ENCODE measurements around the gene SH2D6. TPM values are rescaled to one million over a fixed set of nuclear protein-coding genes. Genes with fewer than 3 reads are reported as not detected.
A peak's percentile ranks its signal among the peaks of the same experiment; 100 is the strongest.

Gene SH2D6
- total RNA-seq (2014; rRNA removed; shearing (Covaris generic)) (not detected in 2 replicates), polyA plus RNA-seq (2016; fragmentation: Nextera tagmentation; extraction: Ambion mirVana) (0.31 TPM in 1 of 2 replicates, not detected in the other)

GRCh38 chr2:85418132-85419008, at the start of gene SH2D6:
Gene SH2D6, plus strand, starts transcription at chr2:85418714. Its CDS starts 10,752 bp downstream, at chr2:85429466.
- no peak for TF ChIP-seq EZH2 (IDR thresholded peaks at IDR 0.05; ENCODE audit: insufficient read depth, poor library complexity, severe bottlenecking)
- no peak for TF ChIP-seq EZH2phosphoT487 (IDR thresholded peaks at IDR 0.05; ENCODE audit: insufficient read depth, low read depth)
- peak; percentile 89 for DNase-seq
- Histone ChIP-seq H2AFZ (peak within 1 kb of the TSS; percentile 91), H3K9me2 (ENCODE audit: insufficient read depth) (no peaks in the 10 kb centered on the region), H3K4me1 (ENCODE audit: insufficient read depth) (peaks cover 23% of the 10 kb centered on the region), H3K4me2 (ENCODE audit: unreplicated experiment) (peak within 1 kb of the TSS; percentile 86), H4K20me1 (ENCODE audit: insufficient read depth) (no peaks in the 10 kb centered on the region), H3K79me2 (ENCODE audit: insufficient read depth) (peaks cover 14% of the 10 kb centered on the region; the same call in 1 of the 2 replicates), H3K9me3 (ENCODE audit: low read depth) (no peaks in the 10 kb centered on the region), H3K36me3 (ENCODE audit: low read depth) (no peaks in the 10 kb centered on the region), H3F3A (ENCODE audit: insufficient read depth) (0 out of 2 replicates have a peak, but pooled peaks cover 5% of the 10 kb centered on the region), H3K9ac (peak within 1 kb of the TSS; percentile 92), H3K27ac (peak within 1 kb of the TSS; percentile 58), H3K27me3 (replicated peaks; ENCODE audit: insufficient read depth) (no peaks in the 10 kb centered on the region), H3K4me3 (peak within 1 kb of the TSS; percentile 86)
- in situ Hi-C loops (cut with MboI) = no loop called here
- 19 to 22% methylated on average over 45 to 49 of the region's 57 CpGs for WGBS, 2 experiments (ENCODE audit: low coverage in 1 of 2, low lambda C conversion rate in 2 of 2, missing lambda C conversion rate in 2 of 2)

- Histone ChIP-seq H2AFZ (no peak overlapping the region), H3K9ac (no peak overlapping the region), H3F3A (ENCODE audit: insufficient read depth) (no peaks in the 10 kb centered on the region), H4K20me1 (ENCODE audit: insufficient read depth) (no peaks in the 10 kb centered on the region), H3K9me2 (ENCODE audit: insufficient read depth) (no peaks in the 10 kb centered on the region), H3K27me3 (replicated peaks; ENCODE audit: insufficient read depth) (no peaks in the 10 kb centered on the region), H3K36me3 (ENCODE audit: low read depth) (no peaks in the 10 kb centered on the region), H3K4me2 (ENCODE audit: unreplicated experiment) (no peak overlapping the region), H3K9me3 (ENCODE audit: low read depth) (no peaks in the 10 kb centered on the region), H3K79me2 (ENCODE audit: insufficient read depth) (no peaks in the 10 kb centered on the region), H3K27ac (no peak overlapping the region), H3K4me3 (no peak overlapping the region), H3K4me1 (ENCODE audit: insufficient read depth) (no peaks in the 10 kb centered on the region)
- DNase-seq = no peak
- TF ChIP-seq EZH2 (IDR thresholded peaks at IDR 0.05; ENCODE audit: insufficient read depth, poor library complexity, severe bottlenecking) (no peak), EZH2phosphoT487 (IDR thresholded peaks at IDR 0.05; ENCODE audit: insufficient read depth, low read depth) (no peak)
- in situ Hi-C loops (cut with MboI) = no loop called here
Measured at GRCh38 chr2:85368921-85369320, 49.6 kb upstream of the SH2D6 start.

GRCh38 chr2:85369500-85369899, 49.0 kb upstream of the SH2D6 start:
- in situ Hi-C loops (cut with MboI) = no loop called here
- H2AFZ ChIP-seq = no peak overlapping the region
- no peaks in the 10 kb centered on the region for H3K4me1 ChIP-seq (ENCODE audit: insufficient read depth)
- no peak for TF ChIP-seq EZH2phosphoT487 (IDR thresholded peaks at IDR 0.05; ENCODE audit: insufficient read depth, low read depth)
- TF ChIP-seq EZH2 (IDR thresholded peaks at IDR 0.05; ENCODE audit: insufficient read depth, poor library complexity, severe bottlenecking) = no peak
- H3K27ac ChIP-seq = no peak overlapping the region
- no peaks in the 10 kb centered on the region for H3K36me3 ChIP-seq (ENCODE audit: low read depth)
- no peak overlapping the region for H3K9ac ChIP-seq
- no peaks in the 10 kb centered on the region for H4K20me1 ChIP-seq (ENCODE audit: insufficient read depth)
- H3K79me2 ChIP-seq (ENCODE audit: insufficient read depth) = no peaks in the 10 kb centered on the region
- WGBS, 2 experiments (ENCODE audit: low coverage in 1 of 2, low lambda C conversion rate in 2 of 2, missing lambda C conversion rate in 2 of 2) = 74% methylated on average over 5 of the region's 5 CpGs
- DNase-seq = no peak
- no peaks in the 10 kb centered on the region for H3F3A ChIP-seq (ENCODE audit: insufficient read depth)
- no peak overlapping the region for H3K4me3 ChIP-seq
- H3K27me3 ChIP-seq (replicated peaks; ENCODE audit: insufficient read depth) = no peaks in the 10 kb centered on the region
- H3K9me3 ChIP-seq (ENCODE audit: low read depth) = no peaks in the 10 kb centered on the region
- H3K4me2 ChIP-seq (ENCODE audit: unreplicated experiment) = no peak overlapping the region
- no peaks in the 10 kb centered on the region for H3K9me2 ChIP-seq (ENCODE audit: insufficient read depth)

GRCh38 chr2:85371045-85371444, 47.5 kb upstream of the SH2D6 start:
- in situ Hi-C loops (cut with MboI) = no loop called here
- no peak for DNase-seq
- TF ChIP-seq EZH2phosphoT487 (IDR thresholded peaks at IDR 0.05; ENCODE audit: insufficient read depth, low read depth) = no peak
- TF ChIP-seq EZH2 (IDR thresholded peaks at IDR 0.05; ENCODE audit: insufficient read depth, poor library complexity, severe bottlenecking) = no peak

More at GRCh38 chr2:85371045-85371444, 47.5 kb upstream of the SH2D6 start:
- H4K20me1 ChIP-seq (ENCODE audit: insufficient read depth) = no peaks in the 10 kb centered on the region
- no peaks in the 10 kb centered on the region for H3K36me3 ChIP-seq (ENCODE audit: low read depth)
- no peaks in the 10 kb centered on the region for H3K27me3 ChIP-seq (replicated peaks; ENCODE audit: insufficient read depth)
- no peaks in the 10 kb centered on the region for H3K4me1 ChIP-seq (ENCODE audit: insufficient read depth)
- H3K9me2 ChIP-seq (ENCODE audit: insufficient read depth) = no peaks in the 10 kb centered on the region
- no peaks in the 10 kb centered on the region for H3F3A ChIP-seq (ENCODE audit: insufficient read depth)
- no peak overlapping the region for H3K9ac ChIP-seq
- 93 to 98% methylated on average over 11 of the region's 11 CpGs for WGBS, 2 experiments (ENCODE audit: low coverage in 1 of 2, low lambda C conversion rate in 2 of 2, missing lambda C conversion rate in 2 of 2)
- H3K27ac ChIP-seq = no peak overlapping the region
- no peak overlapping the region for H3K4me3 ChIP-seq
- H3K79me2 ChIP-seq (ENCODE audit: insufficient read depth) = no peaks in the 10 kb centered on the region
- H3K9me3 ChIP-seq (ENCODE audit: low read depth) = no peaks in the 10 kb centered on the region
- H3K4me2 ChIP-seq (ENCODE audit: unreplicated experiment) = no peak overlapping the region
- no peak overlapping the region for H2AFZ ChIP-seq

Data from GM23248 (cell line).